HG03280 (cell line): ENCODE data around the gene ADARB2.
A peak's percentile ranks its signal among the peaks of the same experiment; 100 is the strongest.

Source experiments
- ATAC-seq: cut with Tn5 transposase; IDR thresholded peaks from one replicate; pipeline ENCODE4 v1.9.1; 2021; ENCODE audit warnings: mild to moderate bottlenecking, moderate library complexity; ENCODE audit not compliant: unreplicated experiment

The ADARB2 gene

GRCh38 chr10:1508096-1508495, 229.2 kb downstream of the ADARB2 start:
- ATAC-seq, result no peak

DNA sequence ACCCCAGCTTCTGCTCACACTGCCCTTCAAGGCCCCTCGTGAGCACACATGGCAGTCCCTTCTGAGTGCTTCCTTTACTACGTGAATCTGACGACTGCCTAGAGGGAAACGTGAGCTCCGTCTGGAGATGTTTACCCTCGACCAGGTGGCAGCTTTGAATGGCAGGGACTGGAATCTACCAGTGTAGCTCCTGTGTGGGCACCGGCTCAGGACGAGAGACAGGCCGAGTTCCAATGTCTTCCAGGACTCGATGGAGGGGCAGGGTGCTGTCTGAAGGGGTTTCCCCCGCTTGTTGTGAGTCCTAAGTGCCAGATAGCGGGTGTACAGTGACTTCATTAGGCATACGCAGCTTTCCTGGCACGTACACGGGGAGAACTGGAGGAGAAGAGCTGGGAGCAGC, 229.9 kb downstream of the ADARB2 start:
- ATAC-seq, result no peak

DNA sequence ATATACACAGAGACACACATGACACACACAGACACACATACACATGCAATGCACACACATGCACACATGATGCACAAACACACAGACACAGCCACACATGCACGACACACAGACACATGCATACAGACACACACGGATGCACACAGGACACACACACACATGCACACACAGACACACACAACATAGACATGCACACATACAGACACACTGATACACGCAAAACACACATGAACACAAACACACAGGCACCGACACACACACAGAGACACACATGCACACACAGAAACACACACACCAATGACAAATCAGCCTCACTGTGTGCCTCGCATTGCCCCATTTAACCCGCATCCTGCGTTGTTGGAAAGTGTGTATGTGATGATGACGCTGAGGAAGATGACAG, 232.4 kb downstream of the ADARB2 start:
- no peak for ATAC-seq

DNA sequence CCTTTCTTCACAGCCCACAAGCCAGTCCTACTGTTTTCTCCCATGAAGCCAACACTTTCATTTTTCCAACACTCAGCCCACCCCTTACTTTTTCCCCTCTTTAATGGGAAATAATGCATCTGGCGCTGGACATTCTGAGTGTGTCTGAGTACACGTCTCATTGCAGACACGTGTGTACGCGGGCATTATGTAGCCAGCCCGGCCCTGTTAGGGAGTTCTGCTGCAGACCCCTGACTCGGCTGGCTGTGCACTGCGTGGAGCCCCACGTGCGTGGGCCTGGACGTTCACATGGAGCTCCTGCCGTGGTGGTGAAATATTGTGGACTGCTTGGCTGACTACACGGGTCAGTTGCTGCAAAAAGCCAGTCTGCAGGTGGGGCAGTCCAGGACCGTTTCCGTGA, 233.0 kb downstream of the ADARB2 start:
- ATAC-seq, result no peak

GRCh38 chr10:1502451-1502850, 234.9 kb downstream of the ADARB2 start:
- no peak for ATAC-seq

- no peak for ATAC-seq
Measured at GRCh38 chr10:1499359-1499957, 237.9 kb downstream of the ADARB2 start.

DNA sequence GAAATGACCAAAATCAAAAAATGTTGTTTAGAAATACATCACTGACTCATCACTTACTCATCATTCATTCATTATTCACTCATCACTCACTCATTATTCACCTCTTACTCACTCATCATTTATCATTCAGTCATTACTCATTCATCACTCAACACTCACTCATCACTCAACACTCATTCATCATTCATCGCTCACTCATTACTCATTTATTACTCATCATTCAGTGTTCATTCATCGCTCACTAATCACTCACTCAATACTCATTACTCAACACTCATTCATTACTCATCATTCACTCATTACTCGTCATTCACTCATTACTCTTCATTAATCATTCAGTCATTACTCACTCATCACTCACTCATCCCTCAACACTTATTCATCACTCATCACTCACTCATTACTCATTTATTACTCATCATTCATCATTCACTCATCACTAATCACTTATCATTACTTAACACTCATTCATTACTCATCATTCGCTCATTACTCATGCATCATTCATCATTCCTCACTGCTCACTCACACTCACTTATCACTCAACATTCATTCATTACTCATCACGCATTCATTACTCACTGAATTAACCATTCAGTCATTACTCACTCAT, 238.5 kb downstream of the ADARB2 start:
- ATAC-seq, result no peak

GRCh38 chr10:1495915-1496517, 241.3 kb downstream of the ADARB2 start:
- ATAC-seq, result no peak

GRCh38 chr10:1492641-1493040, 244.7 kb downstream of the ADARB2 start:
- ATAC-seq, result no peak

DNA sequence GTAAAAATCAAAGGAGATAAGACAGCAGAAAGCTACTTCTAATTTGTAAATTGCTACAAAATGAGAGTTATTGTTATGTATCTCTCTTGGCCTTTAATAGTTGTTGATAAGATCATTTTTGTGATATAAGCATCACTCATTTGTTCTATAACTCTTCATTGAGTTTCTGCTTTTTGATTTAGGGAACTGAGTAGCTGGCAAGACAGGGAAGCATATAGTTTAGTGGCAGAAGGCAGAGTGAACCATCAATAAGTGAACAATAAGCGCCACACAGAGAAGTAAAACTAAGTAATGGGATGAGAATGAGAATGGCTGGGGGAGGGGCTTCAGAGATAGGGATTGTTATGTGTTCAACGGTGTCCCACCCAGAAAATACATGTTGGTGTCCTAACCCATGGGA, 245.4 kb downstream of the ADARB2 start:
- ATAC-seq, result no peak

GRCh38 chr10:1489801-1490200, 247.5 kb downstream of the ADARB2 start:
- ATAC-seq, result no peak

- ATAC-seq, result peak; percentile 97
Measured at GRCh38 chr10:1488970-1489548, 248.3 kb downstream of the ADARB2 start.

- no peak for ATAC-seq
Measured at GRCh38 chr10:1486841-1487687, 250.3 kb downstream of the ADARB2 start.

DNA sequence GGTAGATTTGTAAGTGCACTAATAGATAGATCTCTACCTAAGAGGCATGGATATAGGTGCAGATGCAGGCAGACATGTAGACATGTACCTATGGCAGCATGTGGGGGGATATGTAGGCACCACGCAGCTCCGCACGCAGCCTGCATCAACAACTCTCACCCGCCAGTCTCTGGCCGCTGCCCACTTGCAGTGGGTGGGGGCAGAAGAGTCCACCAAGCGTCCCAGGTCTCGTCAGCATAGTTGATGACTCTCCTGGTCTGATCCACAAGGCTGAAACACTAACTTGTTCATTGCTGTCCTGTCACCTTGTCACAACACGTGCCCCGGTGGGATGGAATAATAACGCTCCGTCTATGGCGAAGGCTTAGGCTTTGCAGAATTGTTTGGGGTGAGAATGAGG, 252.0 kb downstream of the ADARB2 start:
- ATAC-seq, result no peak

DNA sequence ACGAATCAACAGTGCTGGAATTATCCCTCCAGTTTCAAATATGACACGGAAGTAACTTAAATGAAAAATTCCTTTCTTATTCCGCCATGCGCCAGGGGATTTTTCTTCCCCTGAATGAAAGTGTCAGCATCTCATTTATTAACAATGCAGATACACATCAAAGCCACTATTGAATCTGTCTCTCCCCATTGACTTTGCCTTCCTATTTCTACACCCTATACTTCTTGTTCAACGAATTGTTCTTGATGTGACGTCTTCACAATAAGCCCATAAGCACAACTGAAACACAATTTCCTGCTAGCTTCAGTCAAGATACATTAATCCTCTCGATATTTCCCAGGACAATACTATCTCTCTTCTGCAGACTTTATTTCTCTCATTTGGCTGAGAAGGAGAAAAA, 253.5 kb downstream of the ADARB2 start:
- no peak for ATAC-seq

DNA sequence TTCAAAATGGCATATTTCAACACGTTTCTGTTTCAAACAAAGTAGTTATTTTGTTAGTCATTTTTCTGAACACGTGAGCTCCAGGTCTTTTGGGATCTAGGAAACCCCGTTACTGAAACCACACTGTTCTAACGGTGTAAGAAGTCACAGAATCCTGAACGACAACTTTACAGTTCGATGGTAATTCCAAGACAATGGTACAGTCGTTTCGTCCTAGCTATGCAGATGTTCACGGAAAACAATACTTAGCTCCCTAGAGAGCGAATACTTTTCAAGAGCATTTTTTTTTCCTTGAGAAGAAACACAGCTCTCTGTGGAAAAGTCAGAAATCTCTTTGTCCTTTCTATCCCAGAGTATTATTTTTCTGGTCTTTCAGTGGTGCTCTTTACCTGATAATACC, 254.1 kb downstream of the ADARB2 start:
- ATAC-seq, result no peak

GRCh38 chr10:1477578-1477977, 259.7 kb downstream of the ADARB2 start:
- ATAC-seq, result no peak

DNA sequence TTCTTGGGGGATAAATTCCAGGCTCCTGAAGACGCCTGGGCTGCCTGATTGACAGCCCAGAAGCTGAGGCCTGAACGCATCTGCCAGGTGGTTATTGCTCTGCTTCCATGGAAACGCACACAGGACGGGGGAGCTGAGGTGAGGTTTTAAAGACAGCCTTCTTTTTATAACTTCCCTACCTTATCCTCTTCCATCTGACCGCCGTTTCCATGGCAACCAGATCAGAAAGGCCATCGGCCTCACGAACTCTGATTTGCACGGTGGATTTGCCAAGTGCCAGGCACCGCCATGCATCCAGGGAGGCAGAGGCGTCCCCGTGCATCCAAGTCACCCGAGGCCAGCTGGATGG, 260.9 kb downstream of the ADARB2 start:
- no peak for ATAC-seq

- ATAC-seq, result no peak
Measured at GRCh38 chr10:1475771-1476454, 261.4 kb downstream of the ADARB2 start.

DNA sequence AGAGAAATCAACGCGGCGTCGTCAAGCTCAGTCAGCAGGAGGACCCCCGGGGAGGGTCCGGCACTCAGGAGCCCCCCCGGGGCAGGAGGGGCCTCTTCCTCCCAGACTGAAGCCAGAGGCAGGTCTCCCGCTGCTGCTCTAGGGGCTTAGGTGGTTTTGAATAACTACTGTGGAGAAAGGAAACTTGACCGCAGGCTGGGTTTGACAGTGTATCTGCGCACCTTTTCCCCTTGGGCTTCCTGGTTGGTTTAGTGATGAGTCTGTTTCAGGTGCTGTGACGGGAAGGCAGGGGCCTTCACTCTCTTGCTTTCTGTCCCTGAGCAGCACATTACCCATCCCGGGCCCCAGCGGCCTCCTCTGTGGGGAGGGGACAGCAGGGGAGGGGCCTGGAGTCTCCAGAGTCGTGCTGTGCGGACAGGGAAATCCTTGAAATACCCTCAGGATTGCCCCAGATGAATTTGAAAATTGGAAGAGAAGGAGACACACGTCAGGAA, 262.2 kb downstream of the ADARB2 start:
- no peak for ATAC-seq
